ENCODE results near the gene ACP1.

GRCh38 chr2:322326-322725, 57.6 kb downstream of the ACP1 start:
- no peak for TF ChIP-seq CTCF (IDR thresholded peaks at IDR 0.05)
- no peak for TF ChIP-seq POLR2A (IDR thresholded peaks at IDR 0.05)

Data from uterus (tissue), 2 donors.